HEK293 (cell line): ENCODE results near the gene UGT1A9.

Experiments
- CTCF ChIA-PET: fragments of 350-600 bp; formaldehyde crosslinking; extraction: SDS; loops from one replicate; lab custom pipeline; 2021; ENCODE audit warnings: antibody characterized with exemption; lab: Yijun Ruan, JAX
- POLR2A ChIA-PET: fragments of 300-600 bp; formaldehyde crosslinking; extraction: SDS; loops from one replicate; lab custom pipeline; 2020; ENCODE audit warnings: antibody characterized with exemption, inconsistent platforms; lab: Yijun Ruan, JAX
- H3K27ac ChIP-seq: fragments of 200-500 bp; sonication (Bioruptor generic); 2 replicates; pipeline ENCODE4 v1.5.1; 2014; ENCODE audit warnings: low read depth, low read length, control low read depth, inconsistent platforms; ENCODE audit errors: extremely low read depth
- H3K36me3 ChIP-seq, 2 experiments: fragments of 200-500 bp in 1 of 2; sonication (Bioruptor generic) in 1 of 2; 1 replicate in 1 of 2; 2 replicates in 1 of 2; pipeline ENCODE4 v1.5.1; 2014 to 2017; ENCODE audit warnings: inconsistent platforms in 2 of 2, low read length in 2 of 2; ENCODE audit not compliant: control insufficient read depth in 2 of 2, insufficient read depth in 1 of 2
- H3K4me1 ChIP-seq: fragments of 200-500 bp; sonication (Bioruptor generic); 2 replicates; pipeline ENCODE4 v1.5.1; 2014; ENCODE audit warnings: mild to moderate bottlenecking, low read length, inconsistent platforms; ENCODE audit not compliant: control insufficient read depth, insufficient read depth
- H3K4me3 ChIP-seq: 2 replicates; pipeline ENCODE4 v1.5.1; 2011; ENCODE audit warnings: low read depth, mild to moderate bottlenecking, control low read depth, low read length, moderate library complexity
- H3K9me3 ChIP-seq: fragments of 200-500 bp; sonication (Bioruptor generic); 2 replicates; pipeline ENCODE4 v1.5.1; 2014; ENCODE audit warnings: low read depth, low read length, inconsistent platforms; ENCODE audit not compliant: control insufficient read depth, insufficient read depth
- GLI4 ChIP-seq: fragments of 450-650 bp; formaldehyde crosslinking; IDR thresholded peaks from 2 replicates; pipeline ENCODE4 v1.5.1; 2016; ENCODE audit warnings: missing biosample characterization, missing genetic modification characterization
- GLIS1 ChIP-seq: fragments of 450-650 bp; formaldehyde crosslinking; IDR thresholded peaks from 2 replicates; pipeline ENCODE4 v1.5.1; 2016; ENCODE audit warnings: missing biosample characterization, missing genetic modification characterization
- TSHZ1 ChIP-seq: fragments of 450-650 bp; formaldehyde crosslinking; IDR thresholded peaks from 2 replicates; pipeline ENCODE4 v1.5.1; 2016; ENCODE audit warnings: missing biosample characterization, missing genetic modification characterization, borderline replicate concordance
- WT1 ChIP-seq: fragments of 450-650 bp; formaldehyde crosslinking; IDR thresholded peaks from 2 replicates; pipeline ENCODE4 v1.5.1; 2016; ENCODE audit warnings: missing biosample characterization, missing genetic modification characterization
- ZNF221 ChIP-seq: fragments of 450-650 bp; formaldehyde crosslinking; IDR thresholded peaks from 2 replicates; pipeline ENCODE4 v1.5.1; 2017; ENCODE audit warnings: missing biosample characterization, missing genetic modification characterization, borderline replicate concordance
- ZNF274 ChIP-seq, 2 experiments: fragments of 200-500 bp in 1 of 2; fragments of 450-650 bp in 1 of 2; sonication (Bioruptor generic) in 1 of 2; formaldehyde crosslinking in 1 of 2; IDR thresholded peaks; 2 replicates each; pipeline versions ENCODE4 v1.5.1 to v1.6.1; 2014 to 2016; ENCODE audit warnings: borderline replicate concordance in 1 of 2, inconsistent platforms in 1 of 2, low read length in 1 of 2, missing biosample characterization in 1 of 2, missing genetic modification characterization in 1 of 2
- ZNF280D ChIP-seq: fragments of 450-650 bp; formaldehyde crosslinking; IDR thresholded peaks from 2 replicates; pipeline ENCODE4 v1.5.1; 2016; ENCODE audit warnings: missing biosample characterization, missing genetic modification characterization
- ZNF302 ChIP-seq: fragments of 450-650 bp; formaldehyde crosslinking; IDR thresholded peaks from 2 replicates; pipeline ENCODE4 v1.5.1; 2016; ENCODE audit warnings: missing biosample characterization, missing genetic modification characterization, low read depth
- ZNF37A ChIP-seq: fragments of 450-650 bp; IDR thresholded peaks from 2 replicates; pipeline ENCODE4 v1.5.1; 2018; ENCODE audit warnings: missing biosample characterization, missing genetic modification characterization
- ZNF394 ChIP-seq: fragments of 450-650 bp; formaldehyde crosslinking; IDR thresholded peaks from 2 replicates; pipeline ENCODE4 v1.5.1; 2016; ENCODE audit warnings: missing biosample characterization, missing genetic modification characterization, mild to moderate bottlenecking, moderate library complexity, borderline replicate concordance
- ZNF639 ChIP-seq: fragments of 450-650 bp; formaldehyde crosslinking; IDR thresholded peaks from 2 replicates; pipeline ENCODE4 v1.5.1; 2016; ENCODE audit warnings: missing biosample characterization, missing genetic modification characterization
- ZNF664 ChIP-seq: fragments of 450-650 bp; formaldehyde crosslinking; IDR thresholded peaks from 2 replicates; pipeline ENCODE4 v1.5.1; 2016; ENCODE audit warnings: missing biosample characterization, missing genetic modification characterization
- ZXDB ChIP-seq: fragments of 450-650 bp; formaldehyde crosslinking; IDR thresholded peaks from 2 replicates; pipeline ENCODE4 v1.5.1; 2016; ENCODE audit warnings: missing biosample characterization, missing genetic modification characterization
- TF ChIP-seq, protein P1 (sequence below): fragments of 450-650 bp; formaldehyde crosslinking; IDR thresholded peaks from 2 replicates; pipeline ENCODE4 v1.5.1; 2017; ENCODE audit warnings: missing biosample characterization, missing genetic modification characterization
- TF ChIP-seq, protein P2 (sequence below): fragments of 450-650 bp; formaldehyde crosslinking; IDR thresholded peaks from 2 replicates; pipeline ENCODE4 v1.5.1; 2016; ENCODE audit warnings: missing biosample characterization, missing genetic modification characterization
- TF ChIP-seq, protein P3 (sequence below): fragments of 450-650 bp; formaldehyde crosslinking; IDR thresholded peaks from 2 replicates; pipeline ENCODE4 v1.5.1; 2016; ENCODE audit warnings: missing biosample characterization, missing genetic modification characterization

The UGT1A9 gene

GRCh38 chr2:233702238-233702637 lies 30.5 kb downstream of the UGT1A9 start:
- H3K27ac ChIP-seq, result no peak overlapping the region
- TF ChIP-seq ZXDB (tag by site-specific recombination), result no peak
- no peak for TF ChIP-seq WT1 (tag by site-specific recombination)
- TF ChIP-seq ZNF394 (tag by site-specific recombination), result no peak
- TF ChIP-seq, protein P1, sequence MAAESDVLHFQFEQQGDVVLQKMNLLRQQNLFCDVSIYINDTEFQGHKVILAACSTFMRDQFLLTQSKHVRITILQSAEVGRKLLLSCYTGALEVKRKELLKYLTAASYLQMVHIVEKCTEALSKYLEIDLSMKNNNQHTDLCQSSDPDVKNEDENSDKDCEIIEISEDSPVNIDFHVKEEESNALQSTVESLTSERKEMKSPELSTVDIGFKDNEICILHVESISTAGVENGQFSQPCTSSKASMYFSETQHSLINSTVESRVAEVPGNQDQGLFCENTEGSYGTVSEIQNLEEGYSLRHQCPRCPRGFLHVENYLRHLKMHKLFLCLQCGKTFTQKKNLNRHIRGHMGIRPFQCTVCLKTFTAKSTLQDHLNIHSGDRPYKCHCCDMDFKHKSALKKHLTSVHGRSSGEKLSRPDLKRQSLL (tag by site-specific recombination), result no peak
- TF ChIP-seq ZNF221, result no peak
- no peak for TF ChIP-seq ZNF302 (tag by site-specific recombination)
- no peak for TF ChIP-seq GLIS1 (tag by site-specific recombination)
- TF ChIP-seq ZNF280D (tag by site-specific recombination), result no peak
- TF ChIP-seq ZNF639 (tag by site-specific recombination), result no peak
- TF ChIP-seq ZNF37A (tag by site-specific recombination), result no peak
- no peak for TF ChIP-seq ZNF274 (IDR thresholded peaks at IDR 0.05; ENCODE audit: low read length)
- TF ChIP-seq ZNF274 (tag by site-specific recombination; IDR thresholded peaks at IDR 0.05; ENCODE audit: borderline replicate concordance), result no peak
- TF ChIP-seq TSHZ1, result no peak
- TF ChIP-seq, protein P2, sequence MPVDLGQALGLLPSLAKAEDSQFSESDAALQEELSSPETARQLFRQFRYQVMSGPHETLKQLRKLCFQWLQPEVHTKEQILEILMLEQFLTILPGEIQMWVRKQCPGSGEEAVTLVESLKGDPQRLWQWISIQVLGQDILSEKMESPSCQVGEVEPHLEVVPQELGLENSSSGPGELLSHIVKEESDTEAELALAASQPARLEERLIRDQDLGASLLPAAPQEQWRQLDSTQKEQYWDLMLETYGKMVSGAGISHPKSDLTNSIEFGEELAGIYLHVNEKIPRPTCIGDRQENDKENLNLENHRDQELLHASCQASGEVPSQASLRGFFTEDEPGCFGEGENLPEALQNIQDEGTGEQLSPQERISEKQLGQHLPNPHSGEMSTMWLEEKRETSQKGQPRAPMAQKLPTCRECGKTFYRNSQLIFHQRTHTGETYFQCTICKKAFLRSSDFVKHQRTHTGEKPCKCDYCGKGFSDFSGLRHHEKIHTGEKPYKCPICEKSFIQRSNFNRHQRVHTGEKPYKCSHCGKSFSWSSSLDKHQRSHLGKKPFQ (tag by site-specific recombination), result no peak
- no peak for TF ChIP-seq ZNF664 (tag by site-specific recombination)
- TF ChIP-seq, protein P3, sequence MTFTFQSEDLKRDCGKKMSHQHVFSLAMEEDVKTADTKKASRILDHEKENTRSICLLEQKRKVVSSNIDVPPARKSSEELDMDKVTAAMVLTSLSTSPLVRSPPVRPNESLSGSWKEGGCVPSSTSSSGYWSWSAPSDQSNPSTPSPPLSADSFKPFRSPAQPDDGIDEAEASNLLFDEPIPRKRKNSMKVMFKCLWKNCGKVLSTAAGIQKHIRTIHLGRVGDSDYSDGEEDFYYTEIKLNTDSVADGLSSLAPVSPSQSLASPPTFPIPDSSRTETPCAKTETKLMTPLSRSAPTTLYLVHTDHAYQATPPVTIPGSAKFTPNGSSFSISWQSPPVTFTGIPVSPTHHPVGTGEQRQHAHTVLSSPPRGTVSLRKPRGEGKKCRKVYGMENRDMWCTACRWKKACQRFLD, result no peak
- no peak for TF ChIP-seq GLI4
- ChIA-PET POLR2A (no interaction called here), CTCF (interaction anchor here (0.6 kb wide), 1 partner anchor 110 kb away, joined by 3 read pairs; no protein-coding TSS in a partner anchor)
- no peaks in the 10 kb centered on the region for H3K9me3 ChIP-seq
- H3K36me3 ChIP-seq, result no peaks in the 10 kb centered on the region
- H3K4me3 ChIP-seq, result no peak overlapping the region
- 0 out of 2 replicates have a peak, but pooled peaks cover 2% of the 10 kb centered on the region for H3K4me1 ChIP-seq
